Measurements from ENCODE around the gene HECTD1.
"Not testable (repeated sequence)": the region's sequence is repeated elsewhere in the genome, so short reads cannot be mapped to it uniquely, and the experiment has no call there.

Gene HECTD1

GRCh38 chr14:31093884-31094839, 113.4 kb downstream of the HECTD1 start:
- not testable (repeated sequence) for DNase-seq

- DNase-seq, result no peak
These were observed 115.4 kb downstream of the HECTD1 start for GRCh38 chr14:31092160-31092708.

- DNase-seq, result no peak
These were observed 116.5 kb downstream of the HECTD1 start for GRCh38 chr14:31090883-31091764.

- DNase-seq, result not testable (repeated sequence)
These were observed 121.1 kb downstream of the HECTD1 start for GRCh38 chr14:31086466-31086865.

- DNase-seq, result no peak
These were observed 122.6 kb downstream of the HECTD1 start for GRCh38 chr14:31085027-31085426.

- DNase-seq, result no peak
These were observed 123.2 kb downstream of the HECTD1 start for GRCh38 chr14:31084385-31084784.

- DNase-seq, result no peak
These were observed 123.8 kb downstream of the HECTD1 start for GRCh38 chr14:31083781-31084180.

- no peak for DNase-seq
These were observed 127.1 kb downstream of the HECTD1 start for GRCh38 chr14:31080484-31080883.

- no peak for DNase-seq
These were observed 127.5 kb downstream of the HECTD1 start for GRCh38 chr14:31080056-31080455.

- DNase-seq, result no peak
These were observed 128.8 kb downstream of the HECTD1 start for GRCh38 chr14:31078766-31079165.

GRCh38 chr14:31075144-31075543, 132.4 kb downstream of the HECTD1 start:
- no peak for DNase-seq

- no peak for DNase-seq
These were observed 136.4 kb downstream of the HECTD1 start for GRCh38 chr14:31071151-31071550.

- DNase-seq, result no peak
These were observed 137.2 kb downstream of the HECTD1 start for GRCh38 chr14:31070431-31070830.

- DNase-seq, result no peak
These were observed 138.2 kb downstream of the HECTD1 start for GRCh38 chr14:31069343-31069742.

- no peak for DNase-seq
These were observed 139.4 kb downstream of the HECTD1 start for GRCh38 chr14:31068235-31068634.

- not testable (repeated sequence) for DNase-seq
These were observed 144.7 kb downstream of the HECTD1 start for GRCh38 chr14:31062908-31063307.

GRCh38 chr14:31060253-31060875, 147.2 kb downstream of the HECTD1 start:
- no peak for DNase-seq

- DNase-seq, result no peak
These were observed 148.3 kb downstream of the HECTD1 start for GRCh38 chr14:31059152-31059924.

- DNase-seq, result no peak
These were observed 149.8 kb downstream of the HECTD1 start for GRCh38 chr14:31057701-31058364.

GRCh38 chr14:31057035-31057434, 150.6 kb downstream of the HECTD1 start:
- DNase-seq, result no peak

Data from right kidney (tissue), 1 donor.